H9 (cell line): ENCODE data around the gene PRX. TPM values are rescaled to one million over a fixed set of nuclear protein-coding genes. Genes with fewer than 3 reads are reported as not detected.

ENCODE experiments used
- DNase-seq: peaks from one replicate; pipeline ENCODE4 v3.0.0-alpha.2; 2017
- H2AFZ ChIP-seq: one replicate; pipeline ENCODE4 v1.6.1; 2013; ENCODE audit warnings: mild to moderate bottlenecking, low read length, control low read depth, moderate library complexity
- H2AK5ac ChIP-seq: 2 replicates; pipeline ENCODE4 v1.6.1; 2013; ENCODE audit warnings: low read length, control low read depth, mixed read lengths; ENCODE audit not compliant: insufficient read length
- H2BK120ac ChIP-seq: one replicate; pipeline ENCODE4 v1.6.1; 2013; ENCODE audit warnings: low read depth, mild to moderate bottlenecking, low read length, control low read depth, inconsistent platforms; ENCODE audit not compliant: poor library complexity, severe bottlenecking
- H2BK12ac ChIP-seq: 2 replicates; pipeline ENCODE4 v1.6.1; 2013; ENCODE audit warnings: low read length, control low read depth, mixed read lengths, low read depth; ENCODE audit not compliant: insufficient read length
- H2BK15ac ChIP-seq: 2 replicates; pipeline ENCODE4 v1.6.1; 2013; ENCODE audit warnings: low read depth, low read length, control low read depth
- H2BK20ac ChIP-seq: one replicate; pipeline ENCODE4 v1.6.1; 2013; ENCODE audit warnings: low read depth, mild to moderate bottlenecking, low read length, control low read depth, inconsistent platforms; ENCODE audit not compliant: poor library complexity, severe bottlenecking
- H2BK5ac ChIP-seq: 2 replicates; pipeline ENCODE4 v1.6.1; 2013; ENCODE audit warnings: low read length, control low read depth, mixed read lengths; ENCODE audit not compliant: insufficient read length
- H3K14ac ChIP-seq: 2 replicates; pipeline ENCODE4 v1.6.1; 2013; ENCODE audit warnings: low read length, control low read depth; ENCODE audit not compliant: insufficient read depth
- H3K18ac ChIP-seq: 2 replicates; pipeline ENCODE4 v1.6.1; 2013; ENCODE audit warnings: low read depth, mild to moderate bottlenecking, mixed read lengths, low read length, control low read depth; ENCODE audit not compliant: insufficient read length
- H3K23ac ChIP-seq: 2 replicates; pipeline ENCODE4 v1.6.1; 2013; ENCODE audit warnings: low read length, control low read depth, mixed read lengths, low read depth; ENCODE audit not compliant: insufficient read length
- H3K23me2 ChIP-seq: 2 replicates; pipeline ENCODE4 v1.6.1; 2013; ENCODE audit warnings: low read depth, mild to moderate bottlenecking, mixed read lengths, low read length, control low read depth; ENCODE audit not compliant: insufficient read length, poor library complexity, severe bottlenecking
- H3K27ac ChIP-seq: 2 replicates; pipeline ENCODE4 v1.5.1; 2013; ENCODE audit warnings: low read length, control low read depth, mixed read lengths, low read depth; ENCODE audit not compliant: insufficient read length
- H3K27me3 ChIP-seq: 2 replicates; pipeline ENCODE4 v1.6.1; 2013; ENCODE audit warnings: low read length, control low read depth, inconsistent platforms; ENCODE audit not compliant: insufficient read depth
- H3K4ac ChIP-seq: 2 replicates; pipeline ENCODE4 v1.6.1; 2013; ENCODE audit warnings: low read depth, mild to moderate bottlenecking, control low read depth, inconsistent platforms, low read length, moderate library complexity
- H3K4me1 ChIP-seq: 2 replicates; pipeline ENCODE4 v1.6.1; 2013; ENCODE audit warnings: low read length, control low read depth, inconsistent platforms; ENCODE audit not compliant: insufficient read depth
- H3K4me2 ChIP-seq: 2 replicates; pipeline ENCODE4 v1.6.1; 2013; ENCODE audit warnings: low read length, control low read depth, mixed read lengths; ENCODE audit not compliant: insufficient read length, insufficient read depth
- H3K56ac ChIP-seq: 2 replicates; pipeline ENCODE4 v1.6.1; 2013; ENCODE audit warnings: low read depth, mild to moderate bottlenecking, mixed read lengths, low read length, control low read depth; ENCODE audit not compliant: insufficient read length
- H3K79me1 ChIP-seq: 2 replicates; pipeline ENCODE4 v1.6.1; 2013; ENCODE audit warnings: low read depth, mild to moderate bottlenecking, moderate library complexity, low read length, control low read depth, inconsistent platforms; ENCODE audit not compliant: insufficient read depth, poor library complexity, severe bottlenecking
- H3K79me2 ChIP-seq: 2 replicates; pipeline ENCODE4 v1.6.1; 2013; ENCODE audit warnings: low read length, control low read depth, inconsistent platforms; ENCODE audit not compliant: insufficient read depth
- H3K9ac ChIP-seq: 2 replicates; pipeline ENCODE4 v1.6.1; 2013; ENCODE audit warnings: low read length, control low read depth, mixed read lengths; ENCODE audit not compliant: insufficient read length; ENCODE audit errors: extremely low read depth
- H3K9me3 ChIP-seq: one replicate; pipeline ENCODE4 v1.6.1; 2013; ENCODE audit warnings: low read depth, low read length, inconsistent platforms; ENCODE audit not compliant: control insufficient read depth
- H3T11ph ChIP-seq: one replicate; pipeline ENCODE4 v1.6.1; 2013; ENCODE audit warnings: mild to moderate bottlenecking, low read length, control low read depth, inconsistent platforms
- H4K20me1 ChIP-seq: one replicate; pipeline ENCODE4 v1.6.1; 2013; ENCODE audit not compliant: control insufficient read depth, insufficient read length, insufficient read depth
- H4K5ac ChIP-seq: 2 replicates; pipeline ENCODE4 v1.6.1; 2013; ENCODE audit warnings: low read depth, mild to moderate bottlenecking, mixed read lengths, low read length, control low read depth; ENCODE audit not compliant: insufficient read length
- H4K8ac ChIP-seq: replicated peaks from 2 replicates; pipeline ENCODE4 v1.6.1; 2013; ENCODE audit warnings: low read length, control low read depth, mixed read lengths, low read depth; ENCODE audit not compliant: insufficient read length
- H4K91ac ChIP-seq: 2 replicates; pipeline ENCODE4 v1.6.1; 2013; ENCODE audit warnings: low read depth, mild to moderate bottlenecking, moderate library complexity, mixed read lengths, low read length, control low read depth; ENCODE audit not compliant: insufficient read length
- H3K27ac Mint-ChIP-seq, 3 experiments: 2 replicates in 2 of 3; 3 replicates in 1 of 3; pipeline ENCODE4 v1.8.0; 2020 to 2021; ENCODE audit warnings: mixed read lengths in 3 of 3, mild to moderate bottlenecking in 1 of 3, moderate library complexity in 1 of 3
- H3K27me3 Mint-ChIP-seq: 2 replicates; pipeline ENCODE4 v1.8.0; 2021; ENCODE audit warnings: low read depth, mild to moderate bottlenecking, moderate library complexity, mixed read lengths
- H3K36me3 Mint-ChIP-seq, 3 experiments: 2 replicates in 2 of 3; 3 replicates in 1 of 3; pipeline ENCODE4 v1.8.0; 2020 to 2021; ENCODE audit warnings: low read depth in 3 of 3, mixed read lengths in 3 of 3; ENCODE audit not compliant: insufficient read depth in 1 of 3
- H3K4me1 Mint-ChIP-seq, 2 experiments: 2 replicates each; pipeline ENCODE4 v1.8.0; 2020; ENCODE audit warnings: mixed read lengths in 2 of 2
- H3K4me3 Mint-ChIP-seq, 2 experiments: 2 replicates in 1 of 2; 3 replicates in 1 of 2; pipeline ENCODE4 v1.8.0; 2020 to 2021; ENCODE audit warnings: mild to moderate bottlenecking in 2 of 2, mixed read lengths in 2 of 2, moderate library complexity in 1 of 2
- H3K9me3 Mint-ChIP-seq, 2 experiments: 2 replicates in 1 of 2; 3 replicates in 1 of 2; pipeline ENCODE4 v1.8.0; 2020; ENCODE audit warnings: mild to moderate bottlenecking in 2 of 2, mixed read lengths in 2 of 2, moderate library complexity in 1 of 2
- CTCF ChIP-seq: fragments of 200-600 bp; sonication (generic); conservative IDR thresholded peaks from 3 replicates; pipeline ENCODE4 v1.8.0; 2021; ENCODE audit warnings: antibody characterized with exemption, mild to moderate bottlenecking
- WGBS: extraction: QIAGEN DNeasy Blood & Tissue Kit; methylation state at CpG from one replicate; pipeline ENCODE4 v1.1.7; 2013; ENCODE audit warnings: missing lambda C conversion rate, low lambda C conversion rate, mixed read lengths; ENCODE audit not compliant: insufficient read length; ENCODE audit errors: extremely low coverage; 5-methylcytosine and 5-hydroxymethylcytosine counted together
- total RNA-seq: library from RNA; stranded (reverse); gene quantifications from 2 replicates; pipeline ENCODE4 v1.2.1, GENCODE V29; 2021

Gene PRX
- total RNA-seq, 1 experiment from 2014 or later = 4.0 TPM

GRCh38 chr19:40442328-40443130, 29.4 kb upstream of the PRX start:
- Histone ChIP-seq H3K79me2 (peaks cover 4% of the 10 kb centered on the region; the same call in 1 of the 2 replicates), H4K91ac (no peak overlapping the region), H4K8ac (no peak overlapping the region), H3K79me1 (peaks cover 6% of the 10 kb centered on the region), H3K4me2 (peak overlapping the region; percentile 80), H3K4me1 (no peaks in the 10 kb centered on the region), H3K4ac (no peak overlapping the region), H2BK20ac (no peak overlapping the region), H4K20me1 (no peaks in the 10 kb centered on the region), H3K56ac (no peak overlapping the region), H2BK5ac (no peak overlapping the region), H3K9ac (peak overlapping the region; percentile 11), H3T11ph (no peak overlapping the region), H2AFZ (no peak overlapping the region), H3K14ac (no peak overlapping the region), H2AK5ac (no peak overlapping the region), H2BK120ac (no peak overlapping the region), H3K18ac (no peak overlapping the region), H3K9me3 (no peaks in the 10 kb centered on the region), H3K23ac (no peak overlapping the region), H2BK12ac (no peak overlapping the region), H3K27me3 (no peaks in the 10 kb centered on the region), H2BK15ac (no peak overlapping the region), H3K27ac (no peak overlapping the region), H4K5ac (no peak overlapping the region), H3K23me2 (peaks cover 3% of the 10 kb centered on the region)
- no peak for DNase-seq
- H3K27ac Mint-ChIP-seq = peak overlapping the region; percentile 94 to 99 (median 99)
- peaks cover 28 to 32% of the 10 kb centered on the region in 2 experiments for H3K4me1 Mint-ChIP-seq
- peaks cover 15 to 25% (median 23%) of the 10 kb centered on the region in 3 experiments for H3K36me3 Mint-ChIP-seq
- H3K9me3 Mint-ChIP-seq = no peaks in the 10 kb centered on the region; a peak in 1 of 5 replicates
- WGBS = no CpG with 5 or more reads among the region's 22 CpGs
- H3K4me3 Mint-ChIP-seq = peak overlapping the region; percentile 91 to 96
- TF ChIP-seq CTCF = no peak
- no peaks in the 10 kb centered on the region for H3K27me3 Mint-ChIP-seq
